ENCODE measurements around the gene FRAT2.

- TF ChIP-seq, protein P1, sequence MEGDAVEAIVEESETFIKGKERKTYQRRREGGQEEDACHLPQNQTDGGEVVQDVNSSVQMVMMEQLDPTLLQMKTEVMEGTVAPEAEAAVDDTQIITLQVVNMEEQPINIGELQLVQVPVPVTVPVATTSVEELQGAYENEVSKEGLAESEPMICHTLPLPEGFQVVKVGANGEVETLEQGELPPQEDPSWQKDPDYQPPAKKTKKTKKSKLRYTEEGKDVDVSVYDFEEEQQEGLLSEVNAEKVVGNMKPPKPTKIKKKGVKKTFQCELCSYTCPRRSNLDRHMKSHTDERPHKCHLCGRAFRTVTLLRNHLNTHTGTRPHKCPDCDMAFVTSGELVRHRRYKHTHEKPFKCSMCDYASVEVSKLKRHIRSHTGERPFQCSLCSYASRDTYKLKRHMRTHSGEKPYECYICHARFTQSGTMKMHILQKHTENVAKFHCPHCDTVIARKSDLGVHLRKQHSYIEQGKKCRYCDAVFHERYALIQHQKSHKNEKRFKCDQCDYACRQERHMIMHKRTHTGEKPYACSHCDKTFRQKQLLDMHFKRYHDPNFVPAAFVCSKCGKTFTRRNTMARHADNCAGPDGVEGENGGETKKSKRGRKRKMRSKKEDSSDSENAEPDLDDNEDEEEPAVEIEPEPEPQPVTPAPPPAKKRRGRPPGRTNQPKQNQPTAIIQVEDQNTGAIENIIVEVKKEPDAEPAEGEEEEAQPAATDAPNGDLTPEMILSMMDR (IDR thresholded peaks at IDR 0.05) = no peak
- peak in 1 of 2 donors; percentile 91 for TF ChIP-seq POLR2A (IDR thresholded peaks at IDR 0.05)
Measured at GRCh38 chr10:97292097-97292861, 42.2 kb downstream of the FRAT2 start, which contains the start of gene ARHGAP19.

Data from thyroid gland (tissue), 4 donors.